NCI-H226 (cell line): ENCODE results near the gene CIZ1.

ENCODE experiments used
- DNase-seq: peaks from one replicate; pipeline ENCODE4 v3.0.0-alpha.2; 2015

Gene CIZ1

DNA sequence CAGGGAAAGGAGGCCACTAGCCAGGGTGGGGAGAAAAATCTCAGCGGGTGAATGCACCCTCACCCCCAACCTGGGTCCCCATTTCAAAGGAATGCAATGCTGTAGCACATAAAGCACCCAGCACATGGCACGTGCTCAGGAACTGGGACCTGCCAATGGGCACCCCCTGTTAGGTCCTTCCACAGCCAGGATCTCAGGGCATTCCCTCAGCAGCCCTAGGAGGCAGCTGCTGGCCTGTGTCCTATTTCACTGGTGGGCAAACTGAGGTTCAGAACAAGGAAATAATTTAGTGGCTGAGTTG is 20.6 kb upstream of the CIZ1 start:
- no peak for DNase-seq

GRCh38 chr9:128211186-128211980 is 20.0 kb upstream of the CIZ1 start:
- no peak for DNase-seq

- no peak for DNase-seq
Measured at GRCh38 chr9:128208946-128209669, 17.7 kb upstream of the CIZ1 start.

DNA sequence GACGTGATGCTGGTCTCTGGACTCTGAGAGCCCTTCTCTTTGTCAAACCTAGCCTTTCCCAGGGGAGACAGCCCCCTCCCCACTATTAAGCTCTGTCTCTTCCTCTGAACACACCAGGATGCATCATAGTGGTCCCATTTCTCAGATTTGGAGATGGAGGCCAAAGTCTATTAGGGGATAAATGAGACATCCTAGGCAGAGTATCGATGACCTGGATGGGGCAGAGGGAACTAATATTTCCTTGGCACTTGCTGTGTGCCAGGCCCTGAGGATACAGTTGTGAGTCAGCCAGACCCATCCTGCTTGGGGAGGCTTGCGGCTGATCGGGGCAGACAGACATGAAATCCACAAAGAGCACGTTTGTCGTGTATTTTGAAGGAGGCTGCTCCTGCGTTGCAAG is 17.0 kb upstream of the CIZ1 start:
- DNase-seq = no peak

GRCh38 chr9:128206916-128207910 is 15.8 kb upstream of the CIZ1 start:
- no peak for DNase-seq

DNA sequence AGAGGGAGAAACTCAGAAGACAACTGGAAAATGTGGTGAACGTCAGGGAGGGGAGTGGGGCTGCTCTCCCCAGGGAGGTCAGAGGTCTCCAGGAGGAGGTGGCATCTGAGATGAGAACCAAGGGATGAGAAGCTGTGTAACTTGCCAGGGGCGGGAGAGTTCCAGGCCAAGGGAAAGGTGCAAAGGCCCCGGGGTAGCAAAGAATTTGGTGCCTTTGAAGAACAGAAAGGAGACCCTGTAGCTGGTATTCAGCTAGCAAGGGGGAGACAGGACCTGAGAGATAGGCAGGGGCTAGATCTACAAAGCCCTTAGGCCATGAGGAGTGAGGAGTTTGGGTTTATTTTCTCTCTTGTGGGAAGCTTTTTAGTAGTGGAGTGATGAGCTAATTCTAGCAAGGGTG is 15.1 kb upstream of the CIZ1 start:
- DNase-seq = no peak

GRCh38 chr9:128205296-128205944 is 14.0 kb upstream of the CIZ1 start:
- no peak for DNase-seq

DNA sequence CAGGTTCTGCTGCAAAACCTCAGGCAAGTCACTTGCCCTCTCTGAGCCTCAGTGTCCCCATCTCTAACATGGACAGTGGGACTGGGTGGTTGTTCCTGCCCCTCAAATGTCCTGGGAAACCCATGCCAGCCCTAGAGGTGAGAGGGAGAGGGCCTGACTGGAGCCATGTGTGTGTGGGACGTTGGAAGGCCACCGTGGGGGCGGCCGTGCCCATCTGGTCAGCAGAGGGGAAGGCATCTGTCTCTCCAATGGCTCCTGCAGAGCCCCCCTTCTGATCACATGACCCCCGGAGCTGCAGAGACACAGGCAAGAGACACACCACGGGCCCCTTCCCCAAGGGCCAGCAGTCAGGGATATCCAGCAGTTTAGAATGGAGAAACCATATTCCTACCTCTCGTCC is 13.5 kb upstream of the CIZ1 start:
- DNase-seq = no peak

GRCh38 chr9:128203707-128204551 is 12.6 kb upstream of the CIZ1 start:
- DNase-seq = no peak

DNA sequence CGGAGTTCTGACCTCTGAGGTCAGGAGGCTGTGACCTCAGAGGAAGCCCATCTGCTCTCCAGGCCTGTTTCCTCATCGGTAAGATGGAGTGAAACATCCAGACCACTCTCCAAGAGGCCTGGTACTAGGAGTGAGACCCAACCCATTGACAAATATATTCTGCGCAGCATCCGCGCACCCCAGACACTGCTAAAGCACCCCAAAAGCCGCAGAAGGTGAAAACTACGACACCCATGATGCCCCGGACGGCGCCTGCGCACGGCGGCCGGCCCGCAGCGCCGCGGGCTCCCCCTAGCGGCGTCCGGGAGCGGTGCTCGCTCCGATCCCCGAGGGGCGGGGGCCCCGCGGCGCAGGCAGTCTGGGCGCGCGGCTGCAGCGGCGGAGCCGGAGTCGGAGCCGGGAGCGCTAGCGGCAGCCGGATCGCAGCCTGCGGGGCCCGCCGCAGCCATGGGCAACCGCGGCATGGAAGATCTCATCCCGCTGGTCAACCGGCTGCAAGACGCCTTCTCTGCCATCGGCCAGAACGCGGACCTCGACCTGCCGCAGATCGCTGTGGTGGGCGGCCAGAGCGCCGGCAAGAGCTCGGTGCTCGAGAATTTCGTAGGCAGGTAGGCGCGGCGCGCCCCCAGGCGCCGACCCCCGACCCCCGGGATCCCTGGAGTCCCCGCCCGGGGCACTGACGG is 11.8 kb upstream of the CIZ1 start, which contains the start of gene DNM1:
Gene DNM1 (plus strand): TSS at position 356 of the 683 bp plus-strand sequence. CDS start 92 bp downstream, at position 448.
- peak; percentile 31 for DNase-seq

DNA sequence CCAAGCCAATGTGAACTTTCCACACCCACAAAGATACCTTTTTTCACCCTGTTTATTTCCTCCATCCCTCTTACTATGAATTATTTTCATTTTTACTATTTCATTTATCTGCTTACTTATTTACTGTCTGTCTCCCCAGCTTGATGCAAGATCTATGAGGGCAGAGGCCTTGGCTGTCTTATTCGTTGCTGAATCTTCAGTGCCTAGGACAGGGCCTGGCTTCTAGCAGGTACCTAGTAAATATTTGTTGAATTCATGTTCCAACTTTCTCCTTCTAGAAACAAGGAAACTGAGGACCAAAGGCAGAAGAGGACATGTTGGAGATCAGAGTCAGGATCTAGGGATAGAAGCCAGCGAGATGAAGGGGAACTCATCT is 11.3 kb upstream of the CIZ1 start:
- no peak for DNase-seq

- no peak for DNase-seq
Measured at GRCh38 chr9:128201441-128202369, 10.3 kb upstream of the CIZ1 start.

DNA sequence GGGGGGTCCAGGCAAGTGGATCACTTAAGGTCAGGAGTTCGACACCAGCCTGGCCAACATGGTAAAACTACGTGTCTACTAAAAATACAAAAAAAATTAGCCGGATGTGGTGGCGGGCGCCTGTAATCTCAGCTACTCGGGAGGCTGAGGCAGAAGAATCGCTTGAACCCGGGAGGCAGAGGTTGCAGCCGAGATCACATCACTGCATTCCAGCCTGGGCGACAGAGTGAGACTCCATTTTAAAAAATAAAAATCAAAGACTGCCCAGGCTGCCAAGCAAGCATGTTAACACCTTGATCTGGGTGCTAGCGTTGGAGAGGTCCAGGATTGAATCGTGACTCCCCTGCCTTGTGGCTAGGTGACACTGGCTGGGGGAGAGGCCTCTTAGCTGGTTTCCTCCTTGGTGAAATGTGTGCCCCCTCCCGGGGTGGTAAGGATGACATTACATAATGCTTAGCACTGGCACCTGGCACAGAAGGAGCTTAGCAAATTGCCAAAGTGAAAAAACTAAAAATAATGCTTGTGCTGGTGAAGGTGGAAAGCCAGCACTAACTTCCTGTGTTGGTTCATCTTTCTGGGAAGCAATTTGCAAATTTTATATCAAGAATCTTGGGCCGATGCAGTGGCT is 2.2 kb upstream of the CIZ1 start:
- DNase-seq = no peak

DNA sequence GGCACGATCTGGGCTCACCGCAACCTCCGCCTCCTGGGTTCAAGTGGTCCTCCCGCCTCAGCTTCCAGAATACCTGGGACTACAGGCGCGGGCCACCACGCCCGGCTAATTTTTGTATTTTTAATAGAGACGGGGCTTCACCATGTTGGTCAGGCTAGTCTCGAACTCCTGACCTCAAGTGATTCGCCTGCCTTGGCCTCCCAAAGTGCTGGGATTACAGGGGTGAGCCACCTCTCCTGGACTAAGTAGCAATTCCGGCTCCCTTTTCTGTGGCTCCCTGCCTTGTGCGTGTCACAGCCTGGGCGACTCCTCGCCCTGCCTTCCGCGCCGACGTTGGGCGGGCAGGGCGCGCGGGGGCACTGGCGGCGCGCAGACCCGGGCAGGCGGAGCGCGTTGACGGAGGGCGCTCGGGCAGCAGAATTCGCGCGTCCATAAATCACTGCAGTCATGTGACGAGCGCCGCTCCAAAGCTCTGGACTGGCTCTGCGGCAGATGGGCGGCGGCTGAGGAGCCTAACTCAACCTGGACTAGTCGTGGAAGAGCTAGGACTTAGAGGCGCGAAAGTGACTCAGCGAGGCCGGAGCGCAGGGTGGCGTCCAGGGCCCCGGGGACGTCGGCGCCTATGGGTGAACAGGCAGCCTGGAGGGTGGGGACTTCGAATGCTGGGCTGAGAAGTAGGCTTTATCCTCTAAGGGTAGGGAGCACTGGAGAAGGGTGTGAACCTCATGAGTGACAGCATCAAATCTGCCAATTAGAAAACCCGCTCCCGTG is 1.4 kb upstream of the CIZ1 start:
- peak; percentile 94 for DNase-seq

- no peak for DNase-seq
Measured at GRCh38 chr9:128190516-128191405, 611 bp downstream of the CIZ1 start.

GRCh38 chr9:128190013-128190412 is 1.4 kb downstream of the CIZ1 start:
- DNase-seq = no peak

GRCh38 chr9:128188209-128188608 is 3.2 kb downstream of the CIZ1 start:
- no peak for DNase-seq

DNA sequence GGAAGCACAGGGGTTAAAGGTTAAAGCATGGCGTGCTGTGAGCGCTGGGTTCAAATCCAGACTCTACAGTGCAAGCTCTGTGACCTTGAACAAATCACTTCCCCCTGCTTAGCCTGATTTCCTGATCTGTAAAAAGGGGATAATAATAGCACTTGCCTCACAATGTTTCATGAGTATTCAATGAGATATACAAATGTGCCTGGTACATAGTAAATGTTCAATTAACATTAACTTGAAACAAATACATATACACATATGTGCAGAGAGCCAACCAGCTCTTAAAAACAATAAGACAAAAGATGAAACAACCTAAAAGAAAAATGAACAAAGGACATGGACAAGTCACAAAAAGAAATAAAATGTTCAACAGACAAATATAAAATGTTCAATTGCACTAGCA is 4.0 kb downstream of the CIZ1 start:
- DNase-seq = no peak
